HFF-Myc (cell line): ENCODE measurements around the gene CIBAR2.

Experiments
- DNase-seq: peaks from one replicate; pipeline ENCODE4 v3.0.0-alpha.2; 2011; ENCODE audit warnings: low read depth; ENCODE audit errors: extremely low read depth
- H3K4me3 ChIP-seq: replicated peaks from 2 replicates; pipeline ENCODE4 v1.5.1; 2011; ENCODE audit warnings: low read depth, mild to moderate bottlenecking, control low read depth, low read length
- CTCF ChIP-seq: IDR thresholded peaks from 2 replicates; pipeline ENCODE4 v1.5.1; 2012; ENCODE audit warnings: mild to moderate bottlenecking, low read depth, low read length, control low read depth; ENCODE audit errors: missing control alignments

CIBAR2 gene

GRCh38 chr16:85150331-85150940 lies 38.2 kb upstream of the CIBAR2 start:
- DNase-seq = no peak
- no peak overlapping the region for H3K4me3 ChIP-seq
- TF ChIP-seq CTCF = no peak

GRCh38 chr16:85149776-85150175 lies 37.5 kb upstream of the CIBAR2 start:
- TF ChIP-seq CTCF = no peak
- no peak overlapping the region for H3K4me3 ChIP-seq
- DNase-seq = no peak

- TF ChIP-seq CTCF = no peak
- H3K4me3 ChIP-seq = no peak overlapping the region
- no peak for DNase-seq
Measured at GRCh38 chr16:85148931-85149330, 36.7 kb upstream of the CIBAR2 start.

- no peak for DNase-seq
- TF ChIP-seq CTCF = no peak
- no peak overlapping the region for H3K4me3 ChIP-seq
Measured at GRCh38 chr16:85146922-85147651, 34.8 kb upstream of the CIBAR2 start.

GRCh38 chr16:85146532-85146797 lies 34.2 kb upstream of the CIBAR2 start:
- TF ChIP-seq CTCF = no peak
- H3K4me3 ChIP-seq = no peak overlapping the region
- no peak for DNase-seq

- no peak for TF ChIP-seq CTCF
- no peak for DNase-seq
- no peak overlapping the region for H3K4me3 ChIP-seq
Measured at GRCh38 chr16:85145734-85146531, 33.7 kb upstream of the CIBAR2 start.
